Stimulated activated naive B cell treated with anti-CD40 and anti-IgM and Interleukin-4, amounts not matched to agents 10 μg/mL and 1 μg/mL and 100 μg/mL, for 72 hours (primary cell): ENCODE measurements around the gene NLRP6.
"Not testable (repeated sequence)": the region's sequence is repeated elsewhere in the genome, so short reads cannot be mapped to it uniquely, and the experiment has no call there.

ENCODE experiments used
- ATAC-seq, 2 donors: fragments of 150-1000 bp; cut with Tn5 transposase; replicated peaks; 2 replicates each; pipeline ENCODE4 v1.10.0; 2021; ENCODE audit warnings: moderate library complexity in 1 of 2
- DNase-seq: peaks from one replicate; pipeline ENCODE4 v3.0.0; 2021
- H3K27ac Mint-ChIP-seq: one replicate; pipeline ENCODE4 v1.8.0; 2022; ENCODE audit warnings: mild to moderate bottlenecking, mixed read lengths
- H3K27me3 Mint-ChIP-seq, 2 donors: one replicate each; pipeline ENCODE4 v1.8.0; 2022; ENCODE audit warnings: mixed read lengths in 2 of 2
- H3K36me3 Mint-ChIP-seq, 2 donors: one replicate each; pipeline ENCODE4 v1.8.0; 2022; ENCODE audit warnings: mixed read lengths in 2 of 2, mild to moderate bottlenecking in 1 of 2
- H3K4me1 Mint-ChIP-seq, 2 donors: one replicate each; pipeline ENCODE4 v1.8.0; 2022; ENCODE audit warnings: mixed read lengths in 2 of 2, mild to moderate bottlenecking in 1 of 2
- H3K4me3 Mint-ChIP-seq, 2 donors: one replicate each; pipeline ENCODE4 v1.8.0; 2022; ENCODE audit warnings: mild to moderate bottlenecking in 2 of 2, mixed read lengths in 2 of 2, moderate library complexity in 1 of 2
- H3K9me3 Mint-ChIP-seq, 2 donors: one replicate each; pipeline ENCODE4 v1.8.0; 2022; ENCODE audit warnings: mixed read lengths in 2 of 2, mild to moderate bottlenecking in 1 of 2

NLRP6 gene

DNA sequence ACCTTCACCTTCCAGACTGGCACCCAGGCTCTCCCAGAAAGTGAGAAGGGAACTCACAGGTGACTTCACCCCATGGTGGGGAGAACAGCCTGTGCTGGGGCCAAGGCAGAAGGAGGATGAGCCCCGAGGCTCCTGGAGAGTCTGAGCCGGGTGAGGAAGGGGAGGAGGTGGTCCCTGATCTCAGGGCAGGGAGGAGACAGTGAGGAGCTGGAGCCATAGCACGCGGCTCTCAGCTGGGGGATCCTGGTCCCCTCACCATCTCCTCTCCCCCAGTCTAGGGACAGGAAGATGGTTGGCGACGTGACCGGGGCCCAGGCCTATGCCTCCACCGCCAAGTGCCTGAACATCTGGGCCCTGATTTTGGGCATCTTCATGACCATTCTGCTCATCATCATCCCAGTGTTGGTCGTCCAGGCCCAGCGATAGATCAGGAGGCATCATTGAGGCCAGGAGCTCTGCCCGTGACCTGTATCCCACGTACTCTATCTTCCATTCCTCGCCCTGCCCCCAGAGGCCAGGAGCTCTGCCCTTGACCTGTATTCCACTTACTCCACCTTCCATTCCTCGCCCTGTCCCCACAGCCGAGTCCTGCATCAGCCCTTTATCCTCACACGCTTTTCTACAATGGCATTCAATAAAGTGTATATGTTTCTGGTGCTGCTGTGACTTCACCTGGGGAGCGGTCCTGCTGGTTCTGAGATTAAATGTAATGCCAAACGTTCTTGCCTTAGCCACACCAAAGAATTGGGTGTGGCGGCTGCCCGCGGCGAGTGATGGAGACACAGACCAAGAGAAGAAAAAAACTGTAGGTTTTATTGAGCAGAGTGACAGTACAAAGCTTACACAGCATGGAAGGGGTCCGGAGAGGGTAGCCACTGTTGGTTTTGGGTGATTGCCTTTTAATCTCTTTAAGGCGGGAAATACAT, 30.8 kb downstream of the NLRP6 start:
- H3K4me1 Mint-ChIP-seq, result peaks cover 47 to 50% of the 10 kb centered on the region in 2 donors
- not testable (repeated sequence) for H3K9me3 Mint-ChIP-seq, H3K27me3 Mint-ChIP-seq, DNase-seq, H3K36me3 Mint-ChIP-seq
- ATAC-seq, result peak in 1 of 2 donors; percentile 10
- peak overlapping the region; percentile 93 for H3K27ac Mint-ChIP-seq
- peak overlapping the region; percentile 92 to 93 for H3K4me3 Mint-ChIP-seq

DNA sequence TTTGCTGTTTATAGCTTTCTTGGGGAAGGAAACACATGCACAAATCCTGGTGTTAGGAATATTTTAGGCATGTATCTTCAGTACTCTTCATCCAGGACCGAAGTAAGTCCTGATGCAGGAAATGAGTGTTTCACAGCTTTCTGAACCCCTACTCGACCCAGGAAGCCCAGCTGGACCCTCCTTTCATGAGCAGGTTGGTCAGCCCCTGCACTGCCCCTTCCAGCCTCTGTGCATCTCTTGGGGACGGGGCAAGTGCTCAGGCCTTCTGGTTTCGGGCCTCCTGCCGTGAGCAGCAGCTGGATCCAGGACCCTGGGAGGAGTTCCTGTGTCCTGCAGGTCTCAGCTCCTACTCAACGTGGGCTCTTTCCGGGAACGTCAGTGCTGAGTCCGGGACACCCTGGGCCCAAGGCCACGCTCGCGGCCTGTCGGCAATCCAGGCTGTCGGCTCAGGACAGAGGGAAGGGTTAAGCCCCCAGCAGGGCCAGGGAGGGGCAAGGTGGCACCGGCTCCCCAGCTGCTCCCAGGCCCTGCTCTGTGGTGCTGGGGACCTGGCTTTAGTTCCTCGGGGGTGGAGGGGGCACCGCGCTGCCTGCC, 31.9 kb downstream of the NLRP6 start:
- peak overlapping the region; percentile 52 to 93 for H3K4me3 Mint-ChIP-seq
- H3K27me3 Mint-ChIP-seq, H3K36me3 Mint-ChIP-seq, DNase-seq, ATAC-seq, H3K9me3 Mint-ChIP-seq, H3K27ac Mint-ChIP-seq: not testable (repeated sequence)
- H3K4me1 Mint-ChIP-seq, result peaks cover 53 to 58% of the 10 kb centered on the region in 2 donors

DNA sequence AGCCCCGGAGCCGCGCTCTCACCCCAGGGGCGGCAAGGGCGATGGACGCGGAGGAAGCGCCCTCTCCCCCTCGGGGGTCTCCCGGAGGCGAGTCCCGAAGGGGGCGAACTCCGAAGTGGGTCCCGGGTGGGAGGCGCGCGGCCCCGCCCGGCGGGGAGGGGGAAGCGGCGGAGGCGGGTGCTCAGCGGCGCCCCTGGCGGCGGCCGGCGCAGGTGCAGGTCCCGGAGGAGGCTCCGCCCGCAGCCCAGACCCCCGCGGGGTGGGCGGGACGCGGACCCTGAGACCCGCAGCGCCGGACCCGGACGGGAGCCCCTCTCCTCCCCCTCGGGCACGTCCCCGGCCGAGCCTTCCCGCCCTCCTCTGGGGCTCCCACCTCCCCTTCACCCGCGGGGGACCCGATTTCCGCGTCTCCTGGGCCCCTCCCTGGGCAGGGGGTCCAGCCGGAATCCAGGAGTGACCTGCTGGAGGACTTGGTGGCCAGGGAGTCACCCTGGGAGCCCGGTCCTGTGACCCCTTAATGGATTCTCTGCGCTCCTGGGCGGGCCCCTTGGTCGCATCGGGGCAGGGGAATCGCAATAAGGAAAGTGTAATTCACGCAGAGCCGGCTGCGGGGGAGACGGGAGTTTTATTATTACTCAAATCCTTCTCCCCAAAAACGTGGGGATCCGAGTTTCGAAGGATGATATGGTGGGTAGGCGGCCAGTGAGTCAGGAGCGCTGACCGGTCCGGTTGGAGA, 33.0 kb downstream of the NLRP6 start:
- H3K9me3 Mint-ChIP-seq, DNase-seq, H3K27me3 Mint-ChIP-seq, H3K36me3 Mint-ChIP-seq: not testable (repeated sequence)
- H3K27ac Mint-ChIP-seq, result peak overlapping the region; percentile 20
- peak overlapping the region; percentile 66 for H3K4me3 Mint-ChIP-seq
- peak; percentile 30 to 63 for ATAC-seq
- peaks cover 51 to 57% of the 10 kb centered on the region in 2 donors for H3K4me1 Mint-ChIP-seq

DNA sequence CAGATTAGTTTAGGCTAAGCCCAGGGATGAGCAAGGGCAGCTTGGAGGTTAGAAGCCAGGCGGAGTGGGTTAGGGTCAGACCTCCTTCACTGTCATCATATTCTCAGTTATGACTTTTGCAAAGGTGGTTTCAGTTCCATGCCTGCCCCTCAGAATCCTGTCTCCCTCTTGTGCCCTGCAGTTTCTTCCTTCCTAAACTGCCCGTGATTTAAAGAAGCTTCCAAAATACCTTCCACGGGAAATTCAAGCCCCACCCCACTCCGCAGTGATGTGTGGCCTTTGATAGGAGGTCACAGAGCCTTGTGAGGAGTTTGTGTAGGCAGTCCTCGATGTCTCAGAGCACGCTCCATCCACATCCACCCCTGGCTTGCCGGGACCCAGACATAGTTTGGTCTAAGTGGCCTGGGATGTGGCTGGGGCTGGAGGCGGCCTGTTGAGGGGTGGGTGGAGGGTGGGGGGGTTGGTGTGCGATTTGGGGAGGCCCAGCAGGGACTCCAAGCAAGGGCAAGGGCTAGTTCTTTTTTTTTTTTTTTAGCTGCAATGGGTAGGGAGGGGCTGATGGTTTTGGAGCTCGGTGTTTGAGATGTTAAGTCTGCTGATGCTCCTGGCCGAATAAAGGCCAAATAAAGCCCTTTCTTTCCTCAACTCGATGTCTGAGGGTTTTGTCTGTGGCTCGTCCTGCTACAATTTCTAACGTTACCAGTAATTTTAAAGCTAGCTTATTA, 34.0 kb downstream of the NLRP6 start:
- DNase-seq, result no peak
- Mint-ChIP-seq H3K27me3 (no peaks in the 10 kb centered on the region), H3K36me3 (peaks cover 0 to 2% of the 10 kb centered on the region in 2 donors), H3K27ac (peak overlapping the region; percentile 20), H3K4me3 (peak overlapping the region; percentile 66), H3K4me1 (peaks cover 45 to 57% of the 10 kb centered on the region in 2 donors), H3K9me3 (no peaks in the 10 kb centered on the region)
- no peak for ATAC-seq

DNA sequence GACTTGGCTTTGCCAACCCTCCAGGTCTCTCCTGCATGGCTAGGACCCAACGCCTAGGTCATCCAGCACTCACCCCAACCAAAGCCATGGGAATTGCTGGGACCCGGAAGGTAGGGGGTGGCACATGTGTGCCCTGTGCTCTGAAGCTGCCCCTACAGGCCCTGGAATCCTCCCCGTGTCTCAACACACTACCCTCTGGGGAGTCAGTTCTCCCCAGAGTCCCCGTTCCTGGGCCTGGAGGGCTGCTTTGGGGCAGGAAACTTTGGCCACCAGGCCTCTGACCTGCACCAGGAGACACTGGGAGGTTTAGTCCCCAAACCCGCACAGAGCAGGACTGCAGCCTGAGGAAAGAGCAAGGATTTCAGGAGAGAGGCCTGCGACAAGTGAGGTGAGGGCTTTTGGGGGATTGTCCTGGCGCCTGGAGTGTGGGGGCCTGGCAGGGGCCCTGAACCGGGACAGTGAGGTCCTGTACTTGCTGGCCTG, 35.1 kb downstream of the NLRP6 start:
- Mint-ChIP-seq H3K4me3 (peak overlapping the region; percentile 78 to 92), H3K27me3 (no peaks in the 10 kb centered on the region), H3K4me1 (peaks cover 42 to 51% of the 10 kb centered on the region in 2 donors), H3K36me3 (peaks cover 0 to 2% of the 10 kb centered on the region in 2 donors), H3K27ac (peak overlapping the region; percentile 97), H3K9me3 (no peaks in the 10 kb centered on the region)
- DNase-seq, result no peak
- no peak for ATAC-seq

DNA sequence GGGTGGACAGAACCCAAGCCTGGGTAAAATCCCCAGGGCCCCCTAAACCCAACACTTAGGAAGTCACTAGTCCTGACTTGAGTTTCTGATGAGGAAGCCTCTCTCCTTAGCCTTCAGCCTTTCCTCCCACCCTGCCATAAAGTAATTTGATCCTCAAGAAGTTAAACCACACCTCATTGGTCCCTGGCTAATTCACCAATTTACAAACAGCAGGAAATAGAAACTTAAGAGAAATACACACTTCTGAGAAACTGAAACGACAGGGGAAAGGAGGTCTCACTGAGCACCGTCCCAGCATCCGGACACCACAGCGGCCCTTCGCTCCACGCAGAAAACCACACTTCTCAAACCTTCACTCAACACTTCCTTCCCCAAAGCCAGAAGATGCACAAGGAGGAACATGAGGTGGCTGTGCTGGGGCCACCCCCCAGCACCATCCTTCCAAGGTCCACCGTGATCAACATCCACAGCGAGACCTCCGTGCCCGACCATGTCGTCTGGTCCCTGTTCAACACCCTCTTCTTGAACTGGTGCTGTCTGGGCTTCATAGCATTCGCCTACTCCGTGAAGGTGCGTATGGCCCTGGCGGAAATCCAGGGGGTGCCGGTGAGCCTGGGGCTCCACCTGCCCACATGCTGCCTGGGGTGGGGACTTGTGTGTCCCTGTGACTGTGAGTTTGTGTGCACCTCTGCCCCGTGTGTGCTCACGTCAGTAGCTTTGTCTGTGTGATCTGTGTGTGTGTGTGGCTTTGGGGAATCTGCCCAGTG, 35.8 kb downstream of the NLRP6 start, which contains the start of gene IFITM1:
IFITM1 (plus strand) TSS at position 254 of the 767 bp plus-strand sequence; CDS start at position 385, 131 bp downstream.
- no peak for DNase-seq
- peaks cover 0 to 2% of the 10 kb centered on the region in 2 donors for H3K36me3 Mint-ChIP-seq
- H3K27ac Mint-ChIP-seq, result peak within 1 kb of the TSS; percentile 97

DNA sequence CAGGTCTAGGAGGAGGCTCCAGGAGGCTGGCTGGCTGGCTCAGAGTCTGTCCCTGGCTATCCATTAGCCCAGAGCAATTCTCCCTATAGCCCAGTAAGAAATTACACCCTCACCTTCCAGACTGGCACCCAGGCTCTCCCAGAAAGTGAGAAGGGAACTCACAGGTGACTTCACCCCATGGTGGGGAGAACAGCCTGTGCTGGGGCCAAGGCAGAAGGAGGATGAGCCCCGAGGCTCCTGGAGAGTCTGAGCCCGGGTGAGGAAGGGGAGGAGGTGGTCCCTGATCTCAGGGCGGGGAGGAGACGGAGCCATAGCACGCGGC, 36.3 kb downstream of the NLRP6 start:
- not testable (repeated sequence) for ATAC-seq, H3K27me3 Mint-ChIP-seq, H3K9me3 Mint-ChIP-seq, H3K36me3 Mint-ChIP-seq, DNase-seq
- Mint-ChIP-seq H3K27ac (peak overlapping the region; percentile 97), H3K4me1 (peaks cover 32 to 41% of the 10 kb centered on the region in 2 donors), H3K4me3 (peak overlapping the region; percentile 78 to 92)

More for the DNA sequence above, 35.8 kb downstream of the NLRP6 start, which contains the start of gene IFITM1:
- Mint-ChIP-seq H3K4me1 (peaks cover 36 to 45% of the 10 kb centered on the region in 2 donors), H3K4me3 (peak within 1 kb of the TSS; percentile 78 to 92), H3K27me3 (no peaks in the 10 kb centered on the region), H3K9me3 (no peaks in the 10 kb centered on the region)
- ATAC-seq, result peak; percentile 45 to 48

DNA sequence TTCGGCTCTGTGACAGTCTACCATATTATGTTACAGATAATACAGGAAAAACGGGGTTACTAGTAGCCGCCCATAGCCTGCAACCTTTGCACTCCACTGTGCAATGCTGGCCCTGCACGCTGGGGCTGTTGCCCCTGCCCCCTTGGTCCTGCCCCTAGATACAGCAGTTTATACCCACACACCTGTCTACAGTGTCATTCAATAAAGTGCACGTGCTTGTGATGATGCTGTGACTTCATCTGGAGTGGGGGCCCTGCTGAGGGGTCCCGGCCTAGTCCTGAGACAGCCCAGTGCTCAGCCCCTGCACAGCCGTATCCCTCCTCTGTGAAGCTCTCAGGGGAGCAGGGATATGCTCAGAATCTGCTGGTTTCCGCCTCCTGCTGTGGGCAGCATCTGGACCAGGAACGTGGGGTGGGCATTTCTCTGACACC, 36.9 kb downstream of the NLRP6 start:
- no peak for DNase-seq
- peak overlapping the region in 1 of 2 donors; percentile 17 for H3K4me3 Mint-ChIP-seq
- H3K9me3 Mint-ChIP-seq, result no peaks in the 10 kb centered on the region
- H3K36me3 Mint-ChIP-seq, result no peaks in the 10 kb centered on the region
- no peak overlapping the region for H3K27ac Mint-ChIP-seq
- peaks cover 0 to 8% of the 10 kb centered on the region in 2 donors for H3K27me3 Mint-ChIP-seq
- H3K4me1 Mint-ChIP-seq, result peaks cover 35 to 43% of the 10 kb centered on the region in 2 donors
- ATAC-seq, result no peak

DNA sequence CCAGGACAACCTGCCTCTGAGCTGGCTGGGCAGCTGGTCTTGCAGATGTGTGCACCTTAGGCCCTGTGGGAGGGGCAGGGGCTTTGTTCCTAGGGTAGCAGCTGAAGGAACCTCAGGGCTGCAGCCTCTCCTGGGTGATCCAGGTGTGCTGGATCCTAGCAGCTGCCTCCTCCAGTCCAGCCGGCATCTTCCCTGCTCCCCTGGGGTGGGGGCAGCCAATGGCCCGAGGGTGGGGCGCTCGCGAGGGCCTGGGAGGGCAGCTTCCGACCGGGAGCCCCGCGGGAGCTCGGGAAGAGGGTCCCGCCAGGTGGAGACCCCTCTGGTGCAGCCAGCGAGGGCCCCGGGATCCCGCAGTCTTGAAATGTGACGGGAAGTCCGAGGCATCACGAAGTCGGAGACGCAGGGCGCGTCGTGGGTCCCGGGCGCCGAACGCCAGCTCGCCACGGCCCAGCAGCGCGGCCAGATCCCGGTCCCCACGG, 37.3 kb downstream of the NLRP6 start:
- DNase-seq (no peak), ATAC-seq (no peak)
- Mint-ChIP-seq H3K36me3 (no peaks in the 10 kb centered on the region), H3K9me3 (no peaks in the 10 kb centered on the region), H3K27me3 (peaks cover 4 to 13% of the 10 kb centered on the region in 2 donors), H3K4me3 (no peak overlapping the region), H3K4me1 (peaks cover 39 to 48% of the 10 kb centered on the region in 2 donors), H3K27ac (no peak overlapping the region)

DNA sequence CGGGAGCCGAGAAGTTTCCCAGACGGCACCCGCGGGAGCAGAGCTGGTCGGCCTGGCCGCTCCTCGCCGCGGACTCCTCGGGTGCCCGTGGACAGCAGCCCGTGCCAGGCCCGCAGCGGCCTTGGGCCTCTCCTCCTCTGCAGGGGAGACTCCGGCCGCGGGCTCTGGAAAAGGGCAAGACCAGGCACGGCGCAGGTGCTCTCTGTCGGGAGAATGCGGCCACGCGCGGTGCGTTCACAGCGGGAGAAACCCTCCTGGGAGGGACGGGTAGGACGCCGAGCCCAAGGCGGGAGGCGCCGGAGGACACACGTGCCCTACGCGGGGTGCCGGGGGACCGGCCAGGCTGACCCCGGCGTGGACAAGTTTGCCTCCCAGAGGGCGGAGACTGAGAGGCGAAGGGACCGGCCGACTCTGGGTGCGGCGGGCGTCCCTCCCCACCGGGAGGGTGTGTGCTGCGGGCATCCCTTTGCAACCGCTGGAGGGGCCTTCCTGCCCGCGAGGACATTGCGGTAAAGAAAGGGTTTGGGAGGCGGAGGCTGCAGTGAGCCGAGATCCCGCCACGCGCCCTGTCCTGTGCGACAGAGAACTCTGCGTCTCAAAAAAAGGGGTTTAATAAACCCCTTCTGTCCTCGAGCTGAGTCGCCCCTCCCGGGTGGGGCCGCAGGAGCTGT, 38.0 kb downstream of the NLRP6 start:
- Mint-ChIP-seq H3K27ac (no peak overlapping the region), H3K27me3 (peaks cover 6 to 16% of the 10 kb centered on the region in 2 donors), H3K36me3 (no peaks in the 10 kb centered on the region), H3K9me3 (no peaks in the 10 kb centered on the region), H3K4me3 (no peak overlapping the region), H3K4me1 (peaks cover 40 to 53% of the 10 kb centered on the region in 2 donors)
- ATAC-seq, result no peak
- no peak for DNase-seq

DNA sequence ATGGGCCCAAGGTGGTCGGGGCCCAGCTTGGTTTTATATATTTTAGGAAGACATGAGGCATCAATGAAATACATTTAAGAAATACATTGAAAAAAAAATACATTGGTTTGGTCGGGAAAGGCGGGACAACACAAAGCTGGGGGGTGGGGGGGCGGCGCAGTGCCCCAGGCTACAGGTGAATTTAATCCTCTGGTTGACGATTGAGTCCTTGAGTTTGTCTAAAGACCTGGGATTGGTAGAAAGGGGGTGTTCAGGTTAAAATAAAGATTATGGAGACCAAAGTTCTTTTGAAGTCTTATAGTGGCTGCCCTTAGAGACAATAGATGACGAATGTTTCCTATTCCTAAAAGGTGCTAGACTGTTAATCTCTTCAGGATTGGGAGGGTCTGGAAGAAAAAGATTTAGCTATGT, 38.7 kb downstream of the NLRP6 start:
- Mint-ChIP-seq H3K27me3 (peaks cover 6 to 16% of the 10 kb centered on the region in 2 donors), H3K36me3 (no peaks in the 10 kb centered on the region), H3K9me3 (no peaks in the 10 kb centered on the region), H3K4me1 (peaks cover 39 to 50% of the 10 kb centered on the region in 2 donors), H3K4me3 (no peak overlapping the region), H3K27ac (no peak overlapping the region)
- no peak for ATAC-seq
- no peak for DNase-seq

DNA sequence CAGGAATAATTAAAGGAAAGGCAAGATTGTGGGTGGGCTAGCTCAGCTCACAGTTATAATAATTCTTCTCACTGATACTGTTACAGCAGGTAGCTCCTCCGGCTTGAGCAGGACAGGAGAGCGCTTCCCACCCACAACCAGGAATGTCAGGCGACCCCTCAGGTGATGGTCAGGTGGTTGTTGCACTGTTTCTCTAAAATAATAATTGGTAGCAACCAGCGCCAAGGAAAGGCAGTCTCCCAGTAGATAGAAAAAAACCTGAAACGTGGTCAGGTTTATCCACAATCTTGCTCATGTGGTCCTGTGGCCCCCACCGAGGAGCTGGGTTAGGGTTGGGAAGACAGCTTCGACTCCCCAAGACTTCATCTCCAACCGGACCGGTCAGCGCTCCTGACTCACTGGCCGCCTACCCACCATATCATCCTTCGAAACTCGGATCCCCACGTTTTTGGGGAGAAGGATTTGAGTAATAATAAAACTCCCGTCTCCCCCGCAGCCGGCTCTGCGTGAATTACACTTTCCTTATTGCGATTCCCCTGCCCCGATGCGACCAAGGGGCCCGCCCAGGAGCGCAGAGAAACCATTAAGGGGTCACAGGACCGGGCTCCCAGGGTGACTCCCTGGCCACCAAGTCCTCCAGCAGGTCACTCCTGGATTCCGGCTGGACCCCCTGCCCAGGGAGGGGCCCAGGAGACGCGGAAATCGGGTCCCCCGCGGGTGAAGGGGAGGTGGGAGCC, 39.6 kb downstream of the NLRP6 start:
- peaks cover 34 to 44% of the 10 kb centered on the region in 2 donors for H3K4me1 Mint-ChIP-seq
- H3K27me3 Mint-ChIP-seq, result peaks cover 6 to 16% of the 10 kb centered on the region in 2 donors
- not testable (repeated sequence) for H3K36me3 Mint-ChIP-seq, H3K27ac Mint-ChIP-seq, H3K9me3 Mint-ChIP-seq, DNase-seq
- peak in 1 of 2 donors; percentile 26 for ATAC-seq
- peak overlapping the region in 1 of 2 donors; percentile 17 for H3K4me3 Mint-ChIP-seq
